Activated CD4-positive, alpha-beta memory T cell treated with anti-CD3 and anti-CD28 coated beads for 36 hours (primary cell): ENCODE data around the gene GNAT3. TPM values are rescaled to one million over a fixed set of nuclear protein-coding genes. Genes with fewer than 3 reads are reported as not detected.

Experiments used
- CTCF ChIA-PET: fragments of 350-600 bp; sonication (Branson Sonifier 250); formaldehyde crosslinking; loops from one replicate; lab custom pipeline; 2021; ENCODE audit warnings: antibody characterized with exemption, inconsistent platforms; lab: Charles Lee
- POLR2A ChIA-PET: fragments of 350-600 bp; sonication (Branson Sonifier 250); formaldehyde crosslinking; loops from one replicate; lab custom pipeline; 2021; ENCODE audit warnings: antibody characterized with exemption; lab: Charles Lee
- DNase-seq: peaks from one replicate; pipeline ENCODE4 v3.0.0-alpha.2; 2020
- H3K27ac Mint-ChIP-seq: one replicate; pipeline ENCODE4 v1.8.0; 2021; ENCODE audit warnings: mixed read lengths
- H3K27me3 Mint-ChIP-seq: one replicate; pipeline ENCODE4 v1.8.0; 2021; ENCODE audit warnings: mixed read lengths
- H3K36me3 Mint-ChIP-seq: one replicate; pipeline ENCODE4 v1.8.0; 2021; ENCODE audit warnings: mixed read lengths
- H3K4me1 Mint-ChIP-seq: one replicate; pipeline ENCODE4 v1.8.0; 2021; ENCODE audit warnings: low read depth, mixed read lengths
- H3K4me3 Mint-ChIP-seq: one replicate; pipeline ENCODE4 v1.8.0; 2021; ENCODE audit warnings: mild to moderate bottlenecking, mixed read lengths
- H3K9me3 Mint-ChIP-seq: one replicate; pipeline ENCODE4 v1.8.0; 2021; ENCODE audit warnings: mixed read lengths
- intact Hi-C: fragments of 100-400 bp; cut with micrococcal nuclease; formaldehyde crosslinking; loops from one replicate; pipeline ENCODE4 v1.15.1; 2023
- total RNA-seq, 2 experiments: library from RNA; stranded (reverse); gene quantifications; one replicate each; pipeline ENCODE4 v1.2.3, GENCODE V29; 2021

GNAT3 gene
- total RNA-seq, 2 experiments from 2014 or later, result not detected

- H3K27ac Mint-ChIP-seq, result no peak overlapping the region
- H3K9me3 Mint-ChIP-seq, result peaks cover 10% of the 10 kb centered on the region
- H3K4me3 Mint-ChIP-seq, result no peak overlapping the region
- H3K36me3 Mint-ChIP-seq, result no peaks in the 10 kb centered on the region
- ChIA-PET CTCF (no interaction called here), POLR2A (no interaction called here)
- no peaks in the 10 kb centered on the region for H3K27me3 Mint-ChIP-seq
- DNase-seq, result no peak
- no peaks in the 10 kb centered on the region for H3K4me1 Mint-ChIP-seq
- intact Hi-C loops, result no loop called here
Measured at GRCh38 chr7:80428161-80429054, 83.5 kb downstream of the GNAT3 start.

GRCh38 chr7:80427218-80427617 lies 84.6 kb downstream of the GNAT3 start:
- POLR2A ChIA-PET, result no interaction called here
- no peak overlapping the region for H3K27ac Mint-ChIP-seq
- no peaks in the 10 kb centered on the region for H3K4me1 Mint-ChIP-seq
- H3K9me3 Mint-ChIP-seq, result peaks cover 11% of the 10 kb centered on the region
- H3K27me3 Mint-ChIP-seq, result no peaks in the 10 kb centered on the region
- intact Hi-C loops, result no loop called here
- H3K4me3 Mint-ChIP-seq, result no peak overlapping the region
- no peak for DNase-seq
- H3K36me3 Mint-ChIP-seq, result no peaks in the 10 kb centered on the region
- CTCF ChIA-PET, result no interaction called here

- ChIA-PET CTCF (no interaction called here), POLR2A (no interaction called here)
Measured at GRCh38 chr7:80420876-80421275, 91.0 kb downstream of the GNAT3 start.

GRCh38 chr7:80417211-80417793 lies 94.6 kb downstream of the GNAT3 start:
- DNase-seq, result no peak
- H3K9me3 Mint-ChIP-seq, result peaks cover 6% of the 10 kb centered on the region

More at GRCh38 chr7:80420876-80421275, 91.0 kb downstream of the GNAT3 start:
- Mint-ChIP-seq H3K27me3 (no peaks in the 10 kb centered on the region), H3K27ac (no peak overlapping the region), H3K9me3 (peaks cover 10% of the 10 kb centered on the region), H3K4me3 (no peak overlapping the region), H3K4me1 (no peaks in the 10 kb centered on the region), H3K36me3 (no peaks in the 10 kb centered on the region)
- no peak for DNase-seq
- intact Hi-C loops, result no loop called here

GRCh38 chr7:80415522-80415921 lies 96.3 kb downstream of the GNAT3 start:
- DNase-seq, result no peak
- H3K36me3 Mint-ChIP-seq, result no peaks in the 10 kb centered on the region
- peaks cover 3% of the 10 kb centered on the region for H3K9me3 Mint-ChIP-seq
- H3K4me1 Mint-ChIP-seq, result no peaks in the 10 kb centered on the region
- intact Hi-C loops, result no loop called here
- POLR2A ChIA-PET, result no interaction called here
- no peak overlapping the region for H3K4me3 Mint-ChIP-seq
- CTCF ChIA-PET, result no interaction called here
- no peaks in the 10 kb centered on the region for H3K27me3 Mint-ChIP-seq
- H3K27ac Mint-ChIP-seq, result no peak overlapping the region

More at GRCh38 chr7:80417211-80417793, 94.6 kb downstream of the GNAT3 start:
- Mint-ChIP-seq H3K27ac (no peak overlapping the region), H3K36me3 (no peaks in the 10 kb centered on the region), H3K4me1 (no peaks in the 10 kb centered on the region), H3K27me3 (no peaks in the 10 kb centered on the region), H3K4me3 (no peak overlapping the region)
- intact Hi-C loops, result no loop called here
- CTCF ChIA-PET, result no interaction called here
- POLR2A ChIA-PET, result no interaction called here

- H3K4me3 Mint-ChIP-seq, result no peak overlapping the region
- no peaks in the 10 kb centered on the region for H3K36me3 Mint-ChIP-seq
- DNase-seq, result no peak
- POLR2A ChIA-PET, result no interaction called here
- intact Hi-C loops, result no loop called here
- no peak overlapping the region for H3K27ac Mint-ChIP-seq
- H3K27me3 Mint-ChIP-seq, result no peaks in the 10 kb centered on the region
- CTCF ChIA-PET, result no interaction called here
- peaks cover 3% of the 10 kb centered on the region for H3K9me3 Mint-ChIP-seq
- no peaks in the 10 kb centered on the region for H3K4me1 Mint-ChIP-seq
Measured at GRCh38 chr7:80415114-80415513, 96.8 kb downstream of the GNAT3 start.

GRCh38 chr7:80414331-80414730 lies 97.5 kb downstream of the GNAT3 start:
- intact Hi-C loops, result no loop called here
- no peaks in the 10 kb centered on the region for H3K36me3 Mint-ChIP-seq
- DNase-seq, result no peak
- H3K4me3 Mint-ChIP-seq, result no peak overlapping the region
- H3K9me3 Mint-ChIP-seq, result peaks cover 4% of the 10 kb centered on the region
- ChIA-PET POLR2A (no interaction called here), CTCF (no interaction called here)
- no peaks in the 10 kb centered on the region for H3K27me3 Mint-ChIP-seq
- no peak overlapping the region for H3K27ac Mint-ChIP-seq
- no peaks in the 10 kb centered on the region for H3K4me1 Mint-ChIP-seq

- Mint-ChIP-seq H3K27me3 (no peaks in the 10 kb centered on the region), H3K27ac (no peak overlapping the region), H3K9me3 (peaks cover 7% of the 10 kb centered on the region), H3K36me3 (no peaks in the 10 kb centered on the region), H3K4me1 (no peaks in the 10 kb centered on the region), H3K4me3 (no peak overlapping the region)
- intact Hi-C loops, result no loop called here
- CTCF ChIA-PET, result no interaction called here
- POLR2A ChIA-PET, result no interaction called here
- DNase-seq, result no peak
Measured at GRCh38 chr7:80413383-80413945, 98.4 kb downstream of the GNAT3 start.

- H3K27ac Mint-ChIP-seq, result no peak overlapping the region
- H3K4me1 Mint-ChIP-seq, result no peaks in the 10 kb centered on the region
- ChIA-PET CTCF (no interaction called here), POLR2A (no interaction called here)
- peaks cover 7% of the 10 kb centered on the region for H3K9me3 Mint-ChIP-seq
- intact Hi-C loops, result no loop called here
- H3K36me3 Mint-ChIP-seq, result no peaks in the 10 kb centered on the region
- H3K4me3 Mint-ChIP-seq, result no peak overlapping the region
- no peak for DNase-seq
- H3K27me3 Mint-ChIP-seq, result no peaks in the 10 kb centered on the region
Measured at GRCh38 chr7:80412842-80413241, 99.0 kb downstream of the GNAT3 start.

- Mint-ChIP-seq H3K9me3 (peaks cover 10% of the 10 kb centered on the region), H3K27ac (no peak overlapping the region), H3K4me1 (no peaks in the 10 kb centered on the region), H3K36me3 (no peaks in the 10 kb centered on the region), H3K27me3 (no peaks in the 10 kb centered on the region), H3K4me3 (no peak overlapping the region)
- ChIA-PET POLR2A (no interaction called here), CTCF (no interaction called here)
- intact Hi-C loops, result no loop called here
- DNase-seq, result no peak
Measured at GRCh38 chr7:80411621-80412020, 100.2 kb downstream of the GNAT3 start.

- Mint-ChIP-seq H3K4me3 (no peak overlapping the region), H3K27me3 (no peaks in the 10 kb centered on the region), H3K36me3 (no peaks in the 10 kb centered on the region), H3K4me1 (no peaks in the 10 kb centered on the region), H3K27ac (no peak overlapping the region), H3K9me3 (peaks cover 10% of the 10 kb centered on the region)
- no peak for DNase-seq
- intact Hi-C loops, result no loop called here
- ChIA-PET POLR2A (no interaction called here), CTCF (interaction anchor here (0.6 kb wide), 1 partner anchor 1873 kb away, joined by 3 read pairs; no protein-coding TSS in a partner anchor)
Measured at GRCh38 chr7:80410081-80410480, 101.8 kb downstream of the GNAT3 start.
